Measurements from ENCODE around the gene RPLP1.

The RPLP1 gene

GRCh38 chr15:69451951-69452691 is 497 bp upstream of the RPLP1 start:
- Histone ChIP-seq H3K27ac (ENCODE audit: low read depth, low read length, poor library complexity, severe bottlenecking) (peak overlapping the region; percentile 77), H3K27me3 (ENCODE audit: insufficient read depth, low read length) (no peaks in the 10 kb centered on the region), H3K4me1 (ENCODE audit: insufficient read depth, low read length, severe bottlenecking) (peaks cover 28% of the 10 kb centered on the region), H3K9me2 (ENCODE audit: low read depth, low read length) (no peaks in the 10 kb centered on the region), H3K4me3 (ENCODE audit: low read depth, low read length, poor library complexity, severe bottlenecking) (peak overlapping the region; percentile 100), H2AFZ (ENCODE audit: low read length) (peak overlapping the region; percentile 17; the same call in 1 of the 2 replicates), H3K4me2 (ENCODE audit: low read length) (peak overlapping the region; percentile 65), H3K36me3 (ENCODE audit: insufficient read depth, low read length) (peaks cover 55% of the 10 kb centered on the region), H3F3A (ENCODE audit: insufficient read depth, low read length) (peaks cover 16% of the 10 kb centered on the region), H3K79me2 (ENCODE audit: insufficient read depth, low read length) (peaks cover 25% of the 10 kb centered on the region), H4K20me1 (ENCODE audit: insufficient read depth, low read length) (no peaks in the 10 kb centered on the region), H3K9me3 (ENCODE audit: low read length) (no peaks in the 10 kb centered on the region), H3K9ac (ENCODE audit: low read length) (peak overlapping the region; percentile 71)
- no peak for TF ChIP-seq CTCF (IDR thresholded peaks at IDR 0.05; ENCODE audit: low read length)
- TF ChIP-seq EZH2 (IDR thresholded peaks at IDR 0.05; ENCODE audit: borderline replicate concordance, low read length): no peak

GRCh38 chr15:69454953-69455352 is 2.3 kb downstream of the RPLP1 start:
- H3K4me2 ChIP-seq (ENCODE audit: low read length): peak overlapping the region; percentile 93
- H3K79me2 ChIP-seq (ENCODE audit: insufficient read depth, low read length): peaks cover 25% of the 10 kb centered on the region
- H3K9ac ChIP-seq (ENCODE audit: low read length): no peak overlapping the region; the same call in 1 of the 2 replicates
- no peak overlapping the region for H2AFZ ChIP-seq (ENCODE audit: low read length)
- no peaks in the 10 kb centered on the region for H4K20me1 ChIP-seq (ENCODE audit: insufficient read depth, low read length)
- H3K9me2 ChIP-seq (ENCODE audit: low read depth, low read length): no peaks in the 10 kb centered on the region
- H3K4me1 ChIP-seq (ENCODE audit: insufficient read depth, low read length, severe bottlenecking): peaks cover 28% of the 10 kb centered on the region
- no peaks in the 10 kb centered on the region for H3K9me3 ChIP-seq (ENCODE audit: low read length)
- peaks cover 48% of the 10 kb centered on the region for H3K36me3 ChIP-seq (ENCODE audit: insufficient read depth, low read length)
- no peaks in the 10 kb centered on the region for H3K27me3 ChIP-seq (ENCODE audit: insufficient read depth, low read length)
- H3K4me3 ChIP-seq (ENCODE audit: low read depth, low read length, poor library complexity, severe bottlenecking): peak overlapping the region; percentile 100
- H3F3A ChIP-seq (ENCODE audit: insufficient read depth, low read length): peaks cover 16% of the 10 kb centered on the region
- H3K27ac ChIP-seq (ENCODE audit: low read depth, low read length, poor library complexity, severe bottlenecking): no peak overlapping the region
- no peak for TF ChIP-seq CTCF (IDR thresholded peaks at IDR 0.05; ENCODE audit: low read length)
- TF ChIP-seq EZH2 (IDR thresholded peaks at IDR 0.05; ENCODE audit: borderline replicate concordance, low read length): no peak

GRCh38 chr15:69456208-69457166 is 3.9 kb downstream of the RPLP1 start:
- H3K79me2 ChIP-seq (ENCODE audit: insufficient read depth, low read length): peaks cover 25% of the 10 kb centered on the region
- H3K4me2 ChIP-seq (ENCODE audit: low read length): no peak overlapping the region
- no peaks in the 10 kb centered on the region for H3K27me3 ChIP-seq (ENCODE audit: insufficient read depth, low read length)
- no peak for TF ChIP-seq EZH2 (IDR thresholded peaks at IDR 0.05; ENCODE audit: borderline replicate concordance, low read length)
- no peak for TF ChIP-seq CTCF (IDR thresholded peaks at IDR 0.05; ENCODE audit: low read length)
- no peaks in the 10 kb centered on the region for H3K9me2 ChIP-seq (ENCODE audit: low read depth, low read length)
- H2AFZ ChIP-seq (ENCODE audit: low read length): no peak overlapping the region
- peaks cover 48% of the 10 kb centered on the region for H3K36me3 ChIP-seq (ENCODE audit: insufficient read depth, low read length)
- H3K4me1 ChIP-seq (ENCODE audit: insufficient read depth, low read length, severe bottlenecking): peaks cover 26% of the 10 kb centered on the region
- H3F3A ChIP-seq (ENCODE audit: insufficient read depth, low read length): peaks cover 16% of the 10 kb centered on the region
- H3K9ac ChIP-seq (ENCODE audit: low read length): no peak overlapping the region
- no peak overlapping the region for H3K4me3 ChIP-seq (ENCODE audit: low read depth, low read length, poor library complexity, severe bottlenecking)
- no peaks in the 10 kb centered on the region for H3K9me3 ChIP-seq (ENCODE audit: low read length)
- H3K27ac ChIP-seq (ENCODE audit: low read depth, low read length, poor library complexity, severe bottlenecking): no peak overlapping the region
- no peaks in the 10 kb centered on the region for H4K20me1 ChIP-seq (ENCODE audit: insufficient read depth, low read length)

Data from OCI-LY1 (cell line).